HFFc6 (cell line): ENCODE data around the gene GNLY. TPM values are rescaled to one million over a fixed set of nuclear protein-coding genes. Genes with fewer than 3 reads are reported as not detected.
A peak's percentile ranks its signal among the peaks of the same experiment; 100 is the strongest.
"Not testable (repeated sequence)": the region's sequence is repeated elsewhere in the genome, so short reads cannot be mapped to it uniquely, and the experiment has no call there.

Experiments used
- DNase-seq: peaks from one replicate; pipeline ENCODE4 v3.0.0-alpha.2; 2018
- H3K27ac Mint-ChIP-seq: 2 replicates; pipeline ENCODE4 v1.8.0; 2020; ENCODE audit warnings: mild to moderate bottlenecking, mixed read lengths
- H3K27me3 Mint-ChIP-seq: 2 replicates; pipeline ENCODE4 v1.8.0; 2021; ENCODE audit warnings: mild to moderate bottlenecking, moderate library complexity, mixed read lengths; ENCODE audit not compliant: insufficient read depth
- H3K36me3 Mint-ChIP-seq: 2 replicates; pipeline ENCODE4 v1.8.0; 2021; ENCODE audit warnings: low read depth, mixed read lengths
- H3K4me1 Mint-ChIP-seq: 2 replicates; pipeline ENCODE4 v1.8.0; 2020; ENCODE audit warnings: low read depth, mixed read lengths
- H3K4me3 Mint-ChIP-seq: 2 replicates; pipeline ENCODE4 v1.8.0; 2020; ENCODE audit warnings: mild to moderate bottlenecking, moderate library complexity, mixed read lengths
- H3K9me3 Mint-ChIP-seq: 2 replicates; pipeline ENCODE4 v1.8.0; 2020; ENCODE audit warnings: mild to moderate bottlenecking, mixed read lengths
- CTCF ChIP-seq: fragments of 200-600 bp; sonication (generic); IDR thresholded peaks from 2 replicates; pipeline ENCODE4 v1.5.0; 2021; ENCODE audit warnings: antibody characterized with exemption, mild to moderate bottlenecking
- total RNA-seq, 6 experiments: library from RNA; stranded (reverse); fragmentation: NEBNext Ultra II Directional; extraction: Animal tissue kit (Norgen Biotek cat#: 25700); gene quantifications; 2 replicates in 1 of 6; 3 replicates in 5 of 6; pipeline ENCODE4 v1.2.3, GENCODE V29; 2021

The GNLY gene
- total RNA-seq, 6 experiments from 2014 or later, result not detected

GRCh38 chr2:85712849-85713612 lies 18.9 kb downstream of the GNLY start:
- H3K9me3 Mint-ChIP-seq, result no peaks in the 10 kb centered on the region
- no peaks in the 10 kb centered on the region for H3K36me3 Mint-ChIP-seq
- peaks cover 20% of the 10 kb centered on the region for H3K4me1 Mint-ChIP-seq
- no peak for DNase-seq
- H3K27ac Mint-ChIP-seq, result no peak overlapping the region
- TF ChIP-seq CTCF, result no peak
- no peak overlapping the region for H3K4me3 Mint-ChIP-seq
- peaks cover 9% of the 10 kb centered on the region for H3K27me3 Mint-ChIP-seq

- Mint-ChIP-seq H3K27me3 (peaks cover 9% of the 10 kb centered on the region), H3K27ac (no peak overlapping the region), H3K9me3 (no peaks in the 10 kb centered on the region), H3K4me1 (peaks cover 28% of the 10 kb centered on the region), H3K4me3 (no peak overlapping the region), H3K36me3 (no peaks in the 10 kb centered on the region)
- TF ChIP-seq CTCF, result no peak
- DNase-seq, result no peak
Measured at GRCh38 chr2:85713836-85714235, 19.7 kb downstream of the GNLY start.

GRCh38 chr2:85714421-85714820 lies 20.3 kb downstream of the GNLY start:
- H3K4me3 Mint-ChIP-seq, DNase-seq, H3K27me3 Mint-ChIP-seq, H3K9me3 Mint-ChIP-seq, H3K36me3 Mint-ChIP-seq, H3K27ac Mint-ChIP-seq: not testable (repeated sequence)
- peaks cover 29% of the 10 kb centered on the region for H3K4me1 Mint-ChIP-seq

- no peak for TF ChIP-seq CTCF
- Mint-ChIP-seq H3K27me3 (peaks cover 9% of the 10 kb centered on the region), H3K4me1 (peaks cover 25% of the 10 kb centered on the region), H3K9me3 (no peaks in the 10 kb centered on the region), H3K36me3 (no peaks in the 10 kb centered on the region), H3K27ac (no peak overlapping the region), H3K4me3 (no peak overlapping the region)
- DNase-seq, result no peak
Measured at GRCh38 chr2:85714841-85715240, 20.7 kb downstream of the GNLY start.

- Mint-ChIP-seq H3K4me1 (peaks cover 24% of the 10 kb centered on the region), H3K36me3 (no peaks in the 10 kb centered on the region), H3K9me3 (no peaks in the 10 kb centered on the region), H3K4me3 (no peak overlapping the region), H3K27me3 (peaks cover 6% of the 10 kb centered on the region), H3K27ac (no peak overlapping the region)
- DNase-seq, result no peak
- TF ChIP-seq CTCF, result no peak
Measured at GRCh38 chr2:85716346-85716914, 22.3 kb downstream of the GNLY start.

- DNase-seq, result peak; percentile 83
- TF ChIP-seq CTCF, result no peak
- Mint-ChIP-seq H3K4me1 (peaks cover 24% of the 10 kb centered on the region), H3K36me3 (no peaks in the 10 kb centered on the region), H3K27ac (peak overlapping the region; percentile 4; the same call in 1 of the 2 replicates), H3K9me3 (no peaks in the 10 kb centered on the region), H3K4me3 (peak overlapping the region; percentile 44; the same call in 1 of the 2 replicates), H3K27me3 (peaks cover 2% of the 10 kb centered on the region; the same call in 1 of the 2 replicates)
Measured at GRCh38 chr2:85717308-85718008, 23.3 kb downstream of the GNLY start.
